Measurements from ENCODE around the gene MAP2K2.

The MAP2K2 gene

GRCh38 chr19:4097501-4097900 is 26.4 kb downstream of the MAP2K2 start:
- DNase-seq, result no peak

- DNase-seq, result no peak
Observed at GRCh38 chr19:4096049-4096892, 27.7 kb downstream of the MAP2K2 start.

GRCh38 chr19:4095488-4095844 is 28.5 kb downstream of the MAP2K2 start:
- no peak for DNase-seq

GRCh38 chr19:4094761-4095487 is 29.0 kb downstream of the MAP2K2 start:
- no peak for DNase-seq

DNA sequence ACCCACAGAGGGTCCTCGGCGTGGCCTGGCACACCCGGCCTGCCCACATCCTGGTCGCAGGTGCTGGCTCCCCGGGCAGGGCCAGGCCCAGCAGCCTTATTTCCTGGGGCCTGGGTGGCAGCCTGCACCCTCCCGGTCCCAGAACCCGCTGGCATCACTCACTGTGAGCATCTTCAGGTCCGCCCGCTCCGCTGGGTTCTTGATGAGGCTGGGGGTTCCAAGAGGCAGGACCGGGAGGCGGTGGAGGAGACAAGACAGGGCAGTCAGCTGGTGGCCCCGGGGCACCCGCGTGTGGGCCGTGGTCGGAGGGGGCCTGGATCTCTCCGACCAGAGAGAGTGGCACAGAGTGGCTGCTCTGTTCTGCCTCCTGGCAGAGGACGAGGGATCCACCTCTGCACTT is 29.6 kb downstream of the MAP2K2 start:
- DNase-seq, result no peak

- no peak for DNase-seq
Observed at GRCh38 chr19:4093643-4094175, 30.2 kb downstream of the MAP2K2 start.

DNA sequence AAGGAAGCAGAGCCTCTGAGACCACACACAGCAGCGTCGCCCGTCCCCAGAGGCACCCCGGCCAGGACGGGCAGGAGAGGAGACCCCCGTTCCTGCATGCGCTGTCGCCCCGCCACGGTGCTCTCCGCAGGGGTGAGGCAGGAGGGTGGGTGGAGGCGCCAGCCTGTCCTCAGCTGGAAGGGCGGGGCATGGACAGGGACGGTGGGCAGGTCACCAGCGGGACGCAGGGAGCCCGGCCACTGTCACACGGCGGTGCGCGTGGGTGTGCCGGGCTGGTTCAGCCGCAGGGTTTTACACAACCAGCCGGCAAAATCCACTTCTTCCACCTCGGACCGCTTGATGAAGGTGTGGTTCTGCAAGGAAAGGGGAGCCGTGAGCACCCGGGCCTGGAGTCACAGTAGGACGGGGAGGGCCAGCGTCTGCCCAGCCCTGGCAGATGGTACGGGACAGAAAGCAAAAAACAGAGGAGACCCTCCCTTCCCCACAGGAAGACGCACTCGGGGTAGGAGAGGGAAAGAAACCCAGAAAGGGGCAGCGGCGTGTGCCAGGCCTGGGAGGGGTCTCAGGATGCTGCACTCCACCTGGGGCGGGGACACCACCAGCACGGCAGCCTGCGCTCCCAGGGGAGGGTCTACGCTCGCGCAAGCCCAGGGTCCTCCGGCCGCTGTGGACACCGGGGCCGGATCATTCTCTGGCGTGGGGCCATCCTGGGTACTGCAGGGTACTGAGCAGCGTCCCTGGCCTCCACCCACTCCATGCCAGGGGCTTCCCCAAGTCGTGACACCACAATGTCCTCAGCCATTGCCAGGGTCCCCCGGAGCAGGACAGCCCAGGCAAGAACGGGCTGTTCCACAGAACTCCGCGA is 33.3 kb downstream of the MAP2K2 start:
- no peak for DNase-seq

DNA sequence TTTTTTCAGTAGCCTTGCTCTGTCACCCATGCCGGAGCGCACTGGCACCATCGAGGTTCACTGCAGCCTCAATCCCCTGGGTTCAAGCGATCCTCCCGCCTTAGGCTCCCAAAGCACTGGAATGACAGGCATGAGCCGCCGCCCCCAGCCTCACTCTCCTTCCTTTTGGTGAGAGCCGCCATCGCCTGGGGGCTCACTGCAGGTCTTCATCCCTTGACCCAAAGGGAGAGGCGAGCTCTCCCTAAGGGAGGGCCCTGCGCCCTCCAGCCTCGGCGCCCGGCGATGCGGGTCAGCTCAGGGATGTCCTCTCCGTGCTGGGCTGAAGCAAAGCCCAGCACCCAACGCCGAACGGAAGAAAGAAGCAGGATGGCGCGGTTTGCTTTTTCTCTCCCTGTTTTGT is 34.0 kb downstream of the MAP2K2 start:
- no peak for DNase-seq

- DNase-seq, result no peak
Observed at GRCh38 chr19:4089400-4089908, 34.5 kb downstream of the MAP2K2 start.

DNA sequence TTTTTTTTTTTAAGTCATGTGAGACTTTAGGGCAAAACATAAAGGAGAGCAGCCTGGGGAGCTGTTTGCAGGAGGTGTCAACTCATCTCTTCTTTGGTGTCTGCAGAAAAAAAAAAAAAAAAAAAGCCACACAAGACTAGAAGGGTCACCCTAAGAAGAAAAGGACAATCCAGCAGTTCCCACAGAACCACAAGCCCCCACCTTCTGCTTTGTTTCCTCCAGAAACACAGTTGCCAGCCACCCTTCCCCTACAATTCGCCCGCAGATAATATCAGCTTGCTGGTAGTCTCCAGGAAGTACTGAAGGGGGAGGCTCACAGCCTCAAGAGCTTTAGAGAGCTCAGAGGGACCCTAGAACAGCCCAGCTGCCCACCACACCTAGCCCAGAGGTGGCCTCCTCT is 34.9 kb downstream of the MAP2K2 start:
- no peak for DNase-seq

GRCh38 chr19:4087787-4088679 is 35.9 kb downstream of the MAP2K2 start:
- DNase-seq, result no peak

DNA sequence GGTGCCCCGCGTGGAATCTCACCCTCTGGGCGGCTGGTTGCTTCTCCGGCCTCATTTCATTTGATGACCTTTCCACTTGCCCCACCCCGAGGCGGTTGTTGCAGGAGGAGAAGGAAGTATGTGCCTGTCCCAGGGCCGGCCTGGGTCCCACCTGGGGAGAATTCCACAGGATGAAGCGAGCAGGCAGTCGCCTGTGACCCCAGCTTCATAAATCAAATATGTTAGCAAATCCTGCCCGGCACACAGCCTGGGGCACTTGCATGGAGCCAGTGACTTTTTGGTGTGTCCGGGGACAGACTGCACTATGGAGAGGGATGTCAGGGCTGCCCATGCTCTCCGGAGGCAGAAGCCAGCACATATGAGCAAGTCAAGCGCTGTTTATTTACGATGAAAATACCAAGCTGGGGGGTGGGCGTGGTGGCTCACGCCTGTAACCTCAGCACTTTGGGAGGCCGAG is 37.5 kb downstream of the MAP2K2 start:
- no peak for DNase-seq

GRCh38 chr19:4084547-4084877 is 39.4 kb downstream of the MAP2K2 start:
- DNase-seq, result no peak

DNA sequence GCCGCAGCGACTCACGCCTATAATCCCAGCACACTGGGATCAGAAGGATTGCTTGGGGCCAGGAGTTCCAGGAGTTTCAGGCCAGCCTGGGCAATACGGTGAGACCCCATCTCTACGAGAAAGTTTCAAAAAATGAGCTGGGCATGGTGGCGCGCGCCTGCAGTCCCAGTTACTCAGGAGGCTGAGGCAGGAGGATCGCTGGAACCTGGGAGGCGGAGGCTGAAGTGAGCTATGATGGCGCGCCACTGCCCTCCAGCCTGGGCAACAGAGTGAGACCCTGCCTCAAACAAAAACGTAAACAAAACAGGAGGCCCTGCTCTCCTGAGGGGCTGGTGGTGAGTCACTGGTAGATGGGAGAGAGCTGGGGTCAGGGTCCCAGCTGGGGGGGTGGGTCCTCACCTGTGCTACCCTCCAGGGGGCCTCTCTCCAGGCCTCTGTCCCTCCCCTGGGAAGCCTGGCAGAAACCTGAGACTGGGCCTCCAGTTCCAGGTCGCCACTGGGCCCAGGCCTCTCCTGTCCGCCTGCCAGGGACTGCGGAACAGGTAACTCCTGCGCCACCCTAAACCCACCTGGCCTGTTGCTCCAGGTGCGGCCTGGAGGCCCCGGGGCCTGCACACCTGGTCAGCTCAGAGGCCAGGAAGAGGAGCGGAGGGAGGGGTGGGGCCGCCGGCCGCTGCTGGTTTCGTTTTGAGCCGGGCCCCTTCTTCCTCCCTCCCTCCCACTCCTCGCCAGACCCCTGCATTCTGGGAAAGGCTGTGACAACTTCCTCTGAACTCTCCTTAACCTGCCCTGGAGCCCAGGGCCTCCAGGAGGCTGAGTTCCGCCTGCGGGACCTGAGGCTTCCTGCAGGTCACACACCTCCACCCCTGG is 40.0 kb downstream of the MAP2K2 start:
- no peak for DNase-seq

DNA sequence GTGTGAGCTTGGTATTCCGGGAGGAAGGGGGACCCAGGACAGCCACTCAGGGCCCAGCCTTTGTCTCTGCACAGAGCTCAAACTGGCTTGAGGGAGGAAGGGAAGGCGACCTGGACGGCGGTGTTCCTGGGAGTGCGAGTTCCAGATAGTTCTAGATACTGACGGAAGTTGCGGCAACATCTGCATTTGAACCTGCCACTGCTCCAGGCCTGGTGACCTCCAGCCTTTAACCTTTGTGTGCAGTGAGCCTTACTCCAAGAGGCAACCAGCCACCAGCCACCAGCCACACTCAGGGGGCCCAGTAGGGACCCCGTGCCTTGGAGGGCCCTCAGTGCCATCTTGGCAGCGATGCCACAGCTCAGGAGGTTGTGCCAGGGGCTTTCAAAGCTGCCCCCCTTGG is 41.8 kb downstream of the MAP2K2 start:
- DNase-seq, result no peak

GRCh38 chr19:4081441-4082129 is 42.3 kb downstream of the MAP2K2 start:
- DNase-seq, result no peak

- DNase-seq, result no peak
Observed at GRCh38 chr19:4080473-4080872, 43.4 kb downstream of the MAP2K2 start.

DNA sequence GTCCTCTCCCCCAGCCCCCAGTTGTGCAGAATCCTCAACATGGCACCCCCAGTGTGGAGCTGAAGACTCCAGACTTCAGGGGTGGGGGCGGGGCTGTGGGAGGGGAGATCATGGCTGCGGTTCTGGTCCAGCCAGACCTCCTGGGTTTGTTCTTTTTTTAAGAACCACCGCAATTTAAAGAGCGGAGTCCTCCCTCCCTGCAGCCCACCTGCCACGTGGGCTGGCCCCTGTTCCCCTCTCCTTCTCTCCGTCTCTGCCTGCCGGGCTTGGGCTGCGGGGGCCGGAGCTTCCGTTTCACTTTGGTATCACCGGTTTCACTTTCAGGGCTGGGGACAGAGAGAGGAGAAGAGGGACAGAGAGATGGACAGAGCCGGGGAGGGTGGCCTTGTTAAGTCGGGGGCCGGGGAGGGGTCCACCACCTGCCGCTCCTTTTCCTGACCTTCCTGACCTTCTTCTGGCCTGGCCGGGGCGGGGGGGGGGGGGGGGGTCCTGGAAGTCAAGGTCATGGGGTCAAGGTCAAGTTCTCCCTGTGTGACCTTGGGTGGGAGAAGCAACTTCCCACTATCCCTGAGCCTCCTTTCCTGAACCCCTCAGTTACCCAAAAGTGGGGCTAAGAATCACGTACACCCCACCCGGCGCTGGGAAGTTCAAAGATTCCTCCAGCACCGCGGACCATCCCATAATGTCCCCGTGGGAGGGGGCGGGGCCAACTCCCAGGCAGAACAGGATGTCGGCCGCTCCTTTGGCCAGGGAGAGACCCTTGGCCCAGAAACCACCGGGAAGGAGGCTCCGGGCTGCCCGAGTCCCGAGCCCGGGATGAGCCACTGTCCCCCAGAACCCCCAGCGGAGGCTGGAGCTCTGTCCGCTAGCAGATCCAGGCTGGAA is 45.9 kb downstream of the MAP2K2 start:
- no peak for DNase-seq

GRCh38 chr19:4077007-4077374 is 46.9 kb downstream of the MAP2K2 start:
- DNase-seq, result no peak

All from NCI-H1417 treated with DMSO at 0.1 percent for 48 hours (cell line).